ENCODE measurements around the gene PRDM16.

Gene PRDM16

GRCh38 chr1:3105167-3105863 lies 36.3 kb downstream of the PRDM16 start:
- TF ChIP-seq CTCF (conservative IDR thresholded peaks at IDR 0.05; ENCODE audit: low read depth): no peak
- ChIA-PET POLR2A (ENCODE audit: low non-redundant PET) (no interaction called here), CTCF (no interaction called here)
- H3K27ac ChIP-seq: no peak overlapping the region
- no peak for DNase-seq (ENCODE audit: low spot score)

GRCh38 chr1:3106216-3106615 lies 37.2 kb downstream of the PRDM16 start:
- POLR2A ChIA-PET (ENCODE audit: low non-redundant PET): no interaction called here
- CTCF ChIA-PET: no interaction called here
- TF ChIP-seq CTCF (conservative IDR thresholded peaks at IDR 0.05; ENCODE audit: low read depth): no peak
- DNase-seq (ENCODE audit: low spot score): no peak
- no peak overlapping the region for H3K27ac ChIP-seq

- POLR2A ChIA-PET (ENCODE audit: low non-redundant PET): no interaction called here
- CTCF ChIA-PET: no interaction called here
- H3K27ac ChIP-seq: no peak overlapping the region
- TF ChIP-seq CTCF (conservative IDR thresholded peaks at IDR 0.05; ENCODE audit: low read depth): no peak
- DNase-seq (ENCODE audit: low spot score): no peak
These were observed 38.2 kb downstream of the PRDM16 start for GRCh38 chr1:3107201-3107600.

GRCh38 chr1:3109355-3109754 lies 40.4 kb downstream of the PRDM16 start:
- DNase-seq (ENCODE audit: low spot score): no peak
- ChIA-PET POLR2A (ENCODE audit: low non-redundant PET) (no interaction called here), CTCF (no interaction called here)
- no peak for TF ChIP-seq CTCF (conservative IDR thresholded peaks at IDR 0.05; ENCODE audit: low read depth)
- no peak overlapping the region for H3K27ac ChIP-seq

- POLR2A ChIA-PET (ENCODE audit: low non-redundant PET): no interaction called here
- H3K27ac ChIP-seq: no peak overlapping the region
- TF ChIP-seq CTCF (conservative IDR thresholded peaks at IDR 0.05; ENCODE audit: low read depth): no peak
- CTCF ChIA-PET: no interaction called here
- DNase-seq (ENCODE audit: low spot score): no peak
These were observed 42.5 kb downstream of the PRDM16 start for GRCh38 chr1:3111348-3112021.

GRCh38 chr1:3112526-3112925 lies 43.5 kb downstream of the PRDM16 start:
- POLR2A ChIA-PET (ENCODE audit: low non-redundant PET): no interaction called here
- CTCF ChIA-PET: no interaction called here
- no peak for DNase-seq (ENCODE audit: low spot score)
- no peak for TF ChIP-seq CTCF (conservative IDR thresholded peaks at IDR 0.05; ENCODE audit: low read depth)
- H3K27ac ChIP-seq: no peak overlapping the region
